LNCaP clone FGC (cell line): ENCODE results near the gene LINC01488.

Experiments
- DNase-seq: peaks from one replicate; pipeline ENCODE4 v3.0.0-alpha.2; 2011; ENCODE audit warnings: low read depth
- H3K4me3 ChIP-seq: 2 replicates; pipeline ENCODE4 v1.5.1; 2011; ENCODE audit warnings: mild to moderate bottlenecking, low read depth, low read length, control low read depth
- CTCF ChIP-seq: IDR thresholded peaks from 2 replicates; pipeline ENCODE4 v1.5.1; 2012; ENCODE audit warnings: mild to moderate bottlenecking; ENCODE audit not compliant: control insufficient read depth, insufficient read depth; ENCODE audit errors: extremely low read depth

LINC01488 gene

GRCh38 chr11:69504127-69504526 lies 22.7 kb downstream of the LINC01488 start:
- no peak for DNase-seq
- H3K4me3 ChIP-seq = no peak overlapping the region
- TF ChIP-seq CTCF = no peak

GRCh38 chr11:69504576-69505335 lies 23.3 kb downstream of the LINC01488 start:
- DNase-seq = no peak
- TF ChIP-seq CTCF = no peak
- H3K4me3 ChIP-seq = no peak overlapping the region

- no peak for DNase-seq
- no peak overlapping the region for H3K4me3 ChIP-seq
- TF ChIP-seq CTCF = no peak
Measured at GRCh38 chr11:69508974-69509373, 27.5 kb downstream of the LINC01488 start.

GRCh38 chr11:69509381-69509780 lies 27.9 kb downstream of the LINC01488 start:
- no peak for DNase-seq
- no peak for TF ChIP-seq CTCF
- no peak overlapping the region for H3K4me3 ChIP-seq

GRCh38 chr11:69509846-69510390 lies 28.5 kb downstream of the LINC01488 start:
- no peak overlapping the region for H3K4me3 ChIP-seq
- DNase-seq = no peak
- TF ChIP-seq CTCF = no peak

GRCh38 chr11:69510471-69511357 lies 29.3 kb downstream of the LINC01488 start:
- no peak for DNase-seq
- no peak for TF ChIP-seq CTCF
- H3K4me3 ChIP-seq = no peak overlapping the region
